ENCODE results near the gene ADAMTSL1.

GRCh38 chr9:18534611-18535010, 60.7 kb downstream of the ADAMTSL1 start:
- no peak for TF ChIP-seq POLR2A (IDR thresholded peaks at IDR 0.05; ENCODE audit: low read length)
- TF ChIP-seq, protein P1, sequence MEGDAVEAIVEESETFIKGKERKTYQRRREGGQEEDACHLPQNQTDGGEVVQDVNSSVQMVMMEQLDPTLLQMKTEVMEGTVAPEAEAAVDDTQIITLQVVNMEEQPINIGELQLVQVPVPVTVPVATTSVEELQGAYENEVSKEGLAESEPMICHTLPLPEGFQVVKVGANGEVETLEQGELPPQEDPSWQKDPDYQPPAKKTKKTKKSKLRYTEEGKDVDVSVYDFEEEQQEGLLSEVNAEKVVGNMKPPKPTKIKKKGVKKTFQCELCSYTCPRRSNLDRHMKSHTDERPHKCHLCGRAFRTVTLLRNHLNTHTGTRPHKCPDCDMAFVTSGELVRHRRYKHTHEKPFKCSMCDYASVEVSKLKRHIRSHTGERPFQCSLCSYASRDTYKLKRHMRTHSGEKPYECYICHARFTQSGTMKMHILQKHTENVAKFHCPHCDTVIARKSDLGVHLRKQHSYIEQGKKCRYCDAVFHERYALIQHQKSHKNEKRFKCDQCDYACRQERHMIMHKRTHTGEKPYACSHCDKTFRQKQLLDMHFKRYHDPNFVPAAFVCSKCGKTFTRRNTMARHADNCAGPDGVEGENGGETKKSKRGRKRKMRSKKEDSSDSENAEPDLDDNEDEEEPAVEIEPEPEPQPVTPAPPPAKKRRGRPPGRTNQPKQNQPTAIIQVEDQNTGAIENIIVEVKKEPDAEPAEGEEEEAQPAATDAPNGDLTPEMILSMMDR (IDR thresholded peaks at IDR 0.05) = no peak
- no peak for TF ChIP-seq RAD21 (conservative IDR thresholded peaks at IDR 0.05 in 1 of 2, IDR thresholded peaks at IDR 0.05 in 1 of 2)
- no peak for TF ChIP-seq KDM1A (IDR thresholded peaks at IDR 0.05; ENCODE audit: low read depth)
- TF ChIP-seq, protein P2, sequence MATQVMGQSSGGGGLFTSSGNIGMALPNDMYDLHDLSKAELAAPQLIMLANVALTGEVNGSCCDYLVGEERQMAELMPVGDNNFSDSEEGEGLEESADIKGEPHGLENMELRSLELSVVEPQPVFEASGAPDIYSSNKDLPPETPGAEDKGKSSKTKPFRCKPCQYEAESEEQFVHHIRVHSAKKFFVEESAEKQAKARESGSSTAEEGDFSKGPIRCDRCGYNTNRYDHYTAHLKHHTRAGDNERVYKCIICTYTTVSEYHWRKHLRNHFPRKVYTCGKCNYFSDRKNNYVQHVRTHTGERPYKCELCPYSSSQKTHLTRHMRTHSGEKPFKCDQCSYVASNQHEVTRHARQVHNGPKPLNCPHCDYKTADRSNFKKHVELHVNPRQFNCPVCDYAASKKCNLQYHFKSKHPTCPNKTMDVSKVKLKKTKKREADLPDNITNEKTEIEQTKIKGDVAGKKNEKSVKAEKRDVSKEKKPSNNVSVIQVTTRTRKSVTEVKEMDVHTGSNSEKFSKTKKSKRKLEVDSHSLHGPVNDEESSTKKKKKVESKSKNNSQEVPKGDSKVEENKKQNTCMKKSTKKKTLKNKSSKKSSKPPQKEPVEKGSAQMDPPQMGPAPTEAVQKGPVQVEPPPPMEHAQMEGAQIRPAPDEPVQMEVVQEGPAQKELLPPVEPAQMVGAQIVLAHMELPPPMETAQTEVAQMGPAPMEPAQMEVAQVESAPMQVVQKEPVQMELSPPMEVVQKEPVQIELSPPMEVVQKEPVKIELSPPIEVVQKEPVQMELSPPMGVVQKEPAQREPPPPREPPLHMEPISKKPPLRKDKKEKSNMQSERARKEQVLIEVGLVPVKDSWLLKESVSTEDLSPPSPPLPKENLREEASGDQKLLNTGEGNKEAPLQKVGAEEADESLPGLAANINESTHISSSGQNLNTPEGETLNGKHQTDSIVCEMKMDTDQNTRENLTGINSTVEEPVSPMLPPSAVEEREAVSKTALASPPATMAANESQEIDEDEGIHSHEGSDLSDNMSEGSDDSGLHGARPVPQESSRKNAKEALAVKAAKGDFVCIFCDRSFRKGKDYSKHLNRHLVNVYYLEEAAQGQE (IDR thresholded peaks at IDR 0.05) = no peak
- no peak for TF ChIP-seq JUN (IDR thresholded peaks at IDR 0.05)
- no peak for TF ChIP-seq BHLHE40 (IDR thresholded peaks at IDR 0.05; ENCODE audit: low read depth, low read length)
- no peak for TF ChIP-seq HOXA7 (CRISPR knock-in tag; IDR thresholded peaks at IDR 0.05)
- no peak for TF ChIP-seq TFCP2L1 (CRISPR knock-in tag; IDR thresholded peaks at IDR 0.05)
- no peak for TF ChIP-seq ESRRA (IDR thresholded peaks at IDR 0.05; ENCODE audit: borderline replicate concordance, low read length)
- TF ChIP-seq HEYL (CRISPR knock-in tag; IDR thresholded peaks at IDR 0.05) = no peak
- no peak for TF ChIP-seq PHF8 (IDR thresholded peaks at IDR 0.05; ENCODE audit: borderline replicate concordance, low read depth)
